Fibroblast of the aortic adventitia (primary cell): ENCODE results near the gene FAM193A. TPM values are rescaled to one million over a fixed set of nuclear protein-coding genes. Genes with fewer than 3 reads are reported as not detected.

Source experiments
- DNase-seq: peaks from one replicate; pipeline ENCODE4 v3.0.0-alpha.2; 2010; ENCODE audit warnings: low read depth
- H3K4me3 ChIP-seq: 2 replicates; pipeline ENCODE4 v1.5.1; 2011; ENCODE audit warnings: low read depth, mild to moderate bottlenecking, control low read depth, low read length, moderate library complexity
- CTCF ChIP-seq: IDR thresholded peaks from 2 replicates; pipeline ENCODE4 v1.5.1; 2011; ENCODE audit warnings: mild to moderate bottlenecking, low read length, control low read depth, inconsistent platforms; ENCODE audit not compliant: insufficient read depth
- total RNA-seq: library from RNA; depleted of rRNA; stranded (reverse); fragments of >200 nt; gene quantifications from 2 replicates; pipeline ENCODE4 v1.2.3, GENCODE V29; 2012; ENCODE audit warnings: low replicate concordance

The FAM193A gene
- total RNA-seq, 1 donor = 17.4 TPM

GRCh38 chr4:2596611-2597010 is 60.2 kb downstream of the FAM193A start:
- no peak overlapping the region for H3K4me3 ChIP-seq
- TF ChIP-seq CTCF = no peak
- DNase-seq = no peak

GRCh38 chr4:2598511-2599303 is 62.3 kb downstream of the FAM193A start:
- peak; percentile 12 for TF ChIP-seq CTCF
- no peak for DNase-seq
- no peak overlapping the region for H3K4me3 ChIP-seq

GRCh38 chr4:2599304-2599654 is 62.8 kb downstream of the FAM193A start:
- no peak for TF ChIP-seq CTCF
- no peak for DNase-seq
- H3K4me3 ChIP-seq = no peak overlapping the region

- TF ChIP-seq CTCF = no peak
- no peak overlapping the region for H3K4me3 ChIP-seq
- no peak for DNase-seq
Observed at GRCh38 chr4:2600878-2601277, 64.4 kb downstream of the FAM193A start.

GRCh38 chr4:2604614-2605013 is 68.2 kb downstream of the FAM193A start:
- no peak for TF ChIP-seq CTCF
- DNase-seq = no peak

GRCh38 chr4:2606960-2607506 is 70.6 kb downstream of the FAM193A start:
- DNase-seq = no peak
- no peak overlapping the region for H3K4me3 ChIP-seq
- TF ChIP-seq CTCF = no peak

More at GRCh38 chr4:2604614-2605013, 68.2 kb downstream of the FAM193A start:
- H3K4me3 ChIP-seq = no peak overlapping the region
